K562 (cell line): ENCODE measurements around the gene ARHGAP32. TPM values are rescaled to one million over a fixed set of nuclear protein-coding genes. Genes with fewer than 3 reads are reported as not detected.

Experiments used
- EP300 ChIP-seq: IDR thresholded peaks from 2 replicates; pipeline ENCODE4 v1.6.1; 2012; ENCODE audit warnings: low read length, improper control_type of control experiment
- HNRNPL ChIP-seq: fragments of 200-400 bp; formaldehyde crosslinking; IDR thresholded peaks from 2 replicates; pipeline ENCODE4 v1.6.1; 2017; ENCODE audit warnings: low read depth, mild to moderate bottlenecking, low read length
- PATZ1 ChIP-seq: fragments of 250-450 bp; sonication (Bioruptor Pico); IDR thresholded peaks from 2 replicates; pipeline ENCODE4 v1.5.0; 2020; ENCODE audit warnings: mild to moderate bottlenecking, borderline replicate concordance
- RCOR1 ChIP-seq, 2 experiments: IDR thresholded peaks; 2 replicates each; pipeline ENCODE4 v1.6.1; 2012; ENCODE audit warnings: low read depth in 2 of 2, low read length in 2 of 2, borderline replicate concordance in 1 of 2, improper control_type of control experiment in 1 of 2
- STAT5A ChIP-seq: IDR thresholded peaks from 2 replicates; pipeline ENCODE4 v1.6.1; 2012; ENCODE audit warnings: low read length, inconsistent platforms, borderline replicate concordance
- TAF9B ChIP-seq: fragments of 450-650 bp; IDR thresholded peaks from 2 replicates; pipeline ENCODE4 v1.6.1; 2018; ENCODE audit warnings: mild to moderate bottlenecking; ENCODE audit not compliant: partially characterized antibody
- ZNF398 ChIP-seq: fragments of 250-450 bp; sonication (Bioruptor Pico); IDR thresholded peaks from 2 replicates; pipeline ENCODE4 v1.8.0; 2021; ENCODE audit warnings: moderate library complexity, mild to moderate bottlenecking, inconsistent platforms
- ZNF583 ChIP-seq: fragments of 250-450 bp; sonication (Bioruptor Pico); IDR thresholded peaks from 2 replicates; pipeline ENCODE4 v1.4.0; 2020
- ZNF764 ChIP-seq: fragments of 250-450 bp; sonication (Bioruptor Pico); IDR thresholded peaks from 2 replicates; pipeline ENCODE4 v1.4.0; 2020; ENCODE audit warnings: low read depth, mild to moderate bottlenecking, moderate library complexity
- ZNF79 ChIP-seq: fragments of 250-450 bp; sonication (Bioruptor Pico); IDR thresholded peaks from 2 replicates; pipeline ENCODE4 v1.4.0; 2020; ENCODE audit warnings: low read depth, mild to moderate bottlenecking, moderate library complexity
- polyA plus RNA-seq, 8 experiments: library from polyadenylated mRNA; depleted of rRNA in 4 of 8; stranded (reverse) in 5 of 8; unstranded in 3 of 8; fragments of >200 nt; fragmentation: Nextera tagmentation in 2 of 8; fragmentation: Illumina TruSeq in 1 of 8; extraction: Ambion mirVana in 2 of 8; extraction: Trizol in 1 of 8; gene quantifications; 2 replicates each; pipeline versions ENCODE4 v1.2.1 to v1.2.3, GENCODE V29; 2011 to 2014; ENCODE audit warnings: inconsistent platforms in 1 of 8, missing spikeins in 1 of 8
- total RNA-seq, 7 experiments: library from RNA; depleted of rRNA in 6 of 7; stranded (reverse); fragments of >200 nt in 6 of 7; fragmentation: Illumina TruSeq in 2 of 7; extraction: Trizol in 2 of 7; gene quantifications; 2 replicates each; pipeline versions ENCODE4 v1.2.1 to v1.2.3, GENCODE V29; 2011 to 2021; ENCODE audit warnings: low replicate concordance in 1 of 7
- TF ChIP-seq, protein P1 (sequence below), 2 experiments: fragments of 200-800 bp in 1 of 2; sonication (Bioruptor generic) in 1 of 2; sonication (generic) in 1 of 2; formaldehyde crosslinking in 1 of 2; IDR thresholded peaks in 1 of 2; conservative IDR thresholded peaks in 1 of 2; 2 replicates each; pipeline versions ENCODE4 v1.5.0 to v1.6.1; 2016 to 2020; ENCODE audit warnings: missing compliant biosample characterization in 1 of 2, missing genetic modification characterization in 1 of 2, missing genetic modification reagents in 1 of 2
- TF ChIP-seq, protein P2 (sequence below): fragments of 250-450 bp; sonication (Bioruptor Pico); IDR thresholded peaks from 2 replicates; pipeline ENCODE4 v1.5.0; 2021

ARHGAP32 gene
- total and polyA plus RNA-seq, 9 of the 15 experiments (the other 6 are each of a cell fraction or from before 2014, with no cell fraction given): 0.18 TPM; not detected in 8

DNA sequence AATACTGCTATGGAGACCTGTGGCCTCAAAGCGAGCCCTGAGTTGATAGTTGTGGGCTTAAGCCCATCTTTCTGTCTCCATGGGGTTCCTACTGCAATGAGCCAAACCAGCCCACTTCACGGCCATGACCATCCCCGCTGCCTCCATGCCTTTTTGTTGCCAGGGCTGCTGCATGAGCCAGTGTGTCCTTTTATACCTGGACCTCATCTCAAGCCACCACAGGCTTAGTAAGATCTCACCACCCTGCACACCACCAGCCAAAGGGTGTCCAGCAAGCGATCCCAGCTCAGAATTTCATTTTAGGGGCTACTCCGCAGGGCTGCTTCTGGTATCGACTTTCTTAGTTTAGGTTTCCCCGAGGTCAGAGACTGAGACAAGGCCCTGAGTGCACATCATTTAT, 257.8 kb downstream of the ARHGAP32 start (continued):
- TF ChIP-seq, protein P1, sequence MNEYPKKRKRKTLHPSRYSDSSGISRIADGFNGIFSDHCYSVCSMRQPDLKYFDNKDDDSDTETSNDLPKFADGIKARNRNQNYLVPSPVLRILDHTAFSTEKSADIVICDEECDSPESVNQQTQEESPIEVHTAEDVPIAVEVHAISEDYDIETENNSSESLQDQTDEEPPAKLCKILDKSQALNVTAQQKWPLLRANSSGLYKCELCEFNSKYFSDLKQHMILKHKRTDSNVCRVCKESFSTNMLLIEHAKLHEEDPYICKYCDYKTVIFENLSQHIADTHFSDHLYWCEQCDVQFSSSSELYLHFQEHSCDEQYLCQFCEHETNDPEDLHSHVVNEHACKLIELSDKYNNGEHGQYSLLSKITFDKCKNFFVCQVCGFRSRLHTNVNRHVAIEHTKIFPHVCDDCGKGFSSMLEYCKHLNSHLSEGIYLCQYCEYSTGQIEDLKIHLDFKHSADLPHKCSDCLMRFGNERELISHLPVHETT (CRISPR knock-in tag; conservative IDR thresholded peaks at IDR 0.05 in 1 of 2, IDR thresholded peaks at IDR 0.05 in 1 of 2): no peak
- TF ChIP-seq HNRNPL (no peak), TAF9B (no peak), PATZ1 (CRISPR knock-in tag) (no peak), ZNF583 (CRISPR knock-in tag) (no peak), RCOR1 (IDR thresholded peaks at IDR 0.05; ENCODE audit: borderline replicate concordance in 1 of 2, low read depth in 2 of 2, low read length in 2 of 2) (no peak), ZNF79 (CRISPR knock-in tag) (no peak), EP300 (no peak), ZNF764 (CRISPR knock-in tag) (no peak), STAT5A (no peak), ZNF398 (CRISPR knock-in tag) (no peak)
- TF ChIP-seq, protein P2, sequence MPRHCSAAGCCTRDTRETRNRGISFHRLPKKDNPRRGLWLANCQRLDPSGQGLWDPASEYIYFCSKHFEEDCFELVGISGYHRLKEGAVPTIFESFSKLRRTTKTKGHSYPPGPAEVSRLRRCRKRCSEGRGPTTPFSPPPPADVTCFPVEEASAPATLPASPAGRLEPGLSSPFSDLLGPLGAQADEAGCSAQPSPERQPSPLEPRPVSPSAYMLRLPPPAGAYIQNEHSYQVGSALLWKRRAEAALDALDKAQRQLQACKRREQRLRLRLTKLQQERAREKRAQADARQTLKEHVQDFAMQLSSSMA: no peak
